Uterus (tissue), 2 donors: ENCODE results near the gene NLRP7.
"Not testable (repeated sequence)": the region's sequence is repeated elsewhere in the genome, so short reads cannot be mapped to it uniquely, and the experiment has no call there.

Experiments
- POLR2A ChIP-seq, 2 donors: fragments of 450-650 bp; IDR thresholded peaks; one replicate each; pipeline ENCODE4 v1.6.1; 2016; ENCODE audit warnings: antibody characterized with exemption in 2 of 2, mild to moderate bottlenecking in 1 of 2, moderate library complexity in 1 of 2
- TF ChIP-seq, protein P1 (sequence below), 4 experiments: fragments of 200-600 bp in 2 of 4; fragments of 450-650 bp in 2 of 4; sonication (generic) in 2 of 4; IDR thresholded peaks; one replicate each; pipeline ENCODE4 v1.5.1; 2016 to 2019; ENCODE audit warnings: antibody characterized with exemption in 4 of 4, mild to moderate bottlenecking in 2 of 4, moderate library complexity in 1 of 4

DNA sequence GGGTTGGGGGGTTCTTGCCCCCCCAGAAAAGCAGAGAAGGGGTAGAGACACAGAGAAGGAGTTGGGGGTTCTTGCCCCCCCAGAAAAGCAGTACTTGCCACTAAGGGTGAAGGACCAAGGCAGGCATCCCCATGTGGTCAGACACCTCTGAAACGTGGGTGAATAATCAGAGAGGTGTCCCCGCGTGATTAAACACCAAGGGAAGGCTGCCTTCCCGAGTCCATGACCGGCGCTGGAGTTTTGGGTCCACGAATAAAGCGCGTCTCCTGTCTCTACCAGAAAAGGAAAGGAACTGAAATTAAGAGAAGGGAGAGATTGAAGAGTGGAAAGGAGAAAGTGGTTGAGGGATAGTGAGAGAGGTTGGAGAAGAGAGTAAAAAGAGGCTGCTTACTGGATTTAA is 47.7 kb downstream of the NLRP7 start:
- TF ChIP-seq, protein P1, sequence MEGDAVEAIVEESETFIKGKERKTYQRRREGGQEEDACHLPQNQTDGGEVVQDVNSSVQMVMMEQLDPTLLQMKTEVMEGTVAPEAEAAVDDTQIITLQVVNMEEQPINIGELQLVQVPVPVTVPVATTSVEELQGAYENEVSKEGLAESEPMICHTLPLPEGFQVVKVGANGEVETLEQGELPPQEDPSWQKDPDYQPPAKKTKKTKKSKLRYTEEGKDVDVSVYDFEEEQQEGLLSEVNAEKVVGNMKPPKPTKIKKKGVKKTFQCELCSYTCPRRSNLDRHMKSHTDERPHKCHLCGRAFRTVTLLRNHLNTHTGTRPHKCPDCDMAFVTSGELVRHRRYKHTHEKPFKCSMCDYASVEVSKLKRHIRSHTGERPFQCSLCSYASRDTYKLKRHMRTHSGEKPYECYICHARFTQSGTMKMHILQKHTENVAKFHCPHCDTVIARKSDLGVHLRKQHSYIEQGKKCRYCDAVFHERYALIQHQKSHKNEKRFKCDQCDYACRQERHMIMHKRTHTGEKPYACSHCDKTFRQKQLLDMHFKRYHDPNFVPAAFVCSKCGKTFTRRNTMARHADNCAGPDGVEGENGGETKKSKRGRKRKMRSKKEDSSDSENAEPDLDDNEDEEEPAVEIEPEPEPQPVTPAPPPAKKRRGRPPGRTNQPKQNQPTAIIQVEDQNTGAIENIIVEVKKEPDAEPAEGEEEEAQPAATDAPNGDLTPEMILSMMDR (IDR thresholded peaks at IDR 0.05) = not testable (repeated sequence)
- not testable (repeated sequence) for TF ChIP-seq POLR2A (IDR thresholded peaks at IDR 0.05)
